ENCODE data around the gene C1R.
"Not testable (repeated sequence)": the region's sequence is repeated elsewhere in the genome, so short reads cannot be mapped to it uniquely, and the experiment has no call there.

- TF ChIP-seq, protein P1, sequence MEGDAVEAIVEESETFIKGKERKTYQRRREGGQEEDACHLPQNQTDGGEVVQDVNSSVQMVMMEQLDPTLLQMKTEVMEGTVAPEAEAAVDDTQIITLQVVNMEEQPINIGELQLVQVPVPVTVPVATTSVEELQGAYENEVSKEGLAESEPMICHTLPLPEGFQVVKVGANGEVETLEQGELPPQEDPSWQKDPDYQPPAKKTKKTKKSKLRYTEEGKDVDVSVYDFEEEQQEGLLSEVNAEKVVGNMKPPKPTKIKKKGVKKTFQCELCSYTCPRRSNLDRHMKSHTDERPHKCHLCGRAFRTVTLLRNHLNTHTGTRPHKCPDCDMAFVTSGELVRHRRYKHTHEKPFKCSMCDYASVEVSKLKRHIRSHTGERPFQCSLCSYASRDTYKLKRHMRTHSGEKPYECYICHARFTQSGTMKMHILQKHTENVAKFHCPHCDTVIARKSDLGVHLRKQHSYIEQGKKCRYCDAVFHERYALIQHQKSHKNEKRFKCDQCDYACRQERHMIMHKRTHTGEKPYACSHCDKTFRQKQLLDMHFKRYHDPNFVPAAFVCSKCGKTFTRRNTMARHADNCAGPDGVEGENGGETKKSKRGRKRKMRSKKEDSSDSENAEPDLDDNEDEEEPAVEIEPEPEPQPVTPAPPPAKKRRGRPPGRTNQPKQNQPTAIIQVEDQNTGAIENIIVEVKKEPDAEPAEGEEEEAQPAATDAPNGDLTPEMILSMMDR (IDR thresholded peaks at IDR 0.05; ENCODE audit: low read length) = not testable (repeated sequence)
- TF ChIP-seq EZH2 (IDR thresholded peaks at IDR 0.05; ENCODE audit: borderline replicate concordance, low read length) = not testable (repeated sequence)
These were observed 42.3 kb downstream of the C1R start for GRCh38 chr12:7049973-7050372.
